Suprapubic skin (tissue), 4 donors: Measurements from ENCODE around the gene LSM14A. TPM values are rescaled to one million over a fixed set of nuclear protein-coding genes. Genes with fewer than 3 reads are reported as not detected.
"Not testable (repeated sequence)": the region's sequence is repeated elsewhere in the genome, so short reads cannot be mapped to it uniquely, and the experiment has no call there.

Source experiments
- DNase-seq, 2 donors: peaks; one replicate each; pipeline ENCODE4 v3.0.0-alpha.2; 2019; ENCODE audit warnings: low spot score in 2 of 2
- H3K27ac ChIP-seq: fragments of 200-600 bp; sonication (generic); one replicate; pipeline ENCODE4 v1.5.1; 2019
- H3K27me3 ChIP-seq: fragments of 200-600 bp; sonication (generic); one replicate; pipeline ENCODE4 v1.5.1; 2019
- H3K36me3 ChIP-seq: fragments of 200-600 bp; sonication (generic); one replicate; pipeline ENCODE4 v1.5.1; 2019
- H3K4me1 ChIP-seq: fragments of 200-600 bp; sonication (generic); one replicate; pipeline ENCODE4 v1.5.1; 2019
- H3K4me3 ChIP-seq: fragments of 200-600 bp; sonication (generic); one replicate; pipeline ENCODE4 v1.5.1; 2019; ENCODE audit warnings: mild to moderate bottlenecking
- H3K9me3 ChIP-seq: fragments of 200-600 bp; sonication (generic); one replicate; pipeline ENCODE4 v1.5.1; 2019
- EP300 ChIP-seq: sonication (generic); formaldehyde crosslinking; IDR thresholded peaks from one replicate; pipeline ENCODE4 v1.6.1; 2017; ENCODE audit warnings: antibody characterized with exemption
- POLR2A ChIP-seq, 2 donors: fragments of 450-650 bp; IDR thresholded peaks; one replicate each; pipeline ENCODE4 v1.6.1; 2017; ENCODE audit warnings: antibody characterized with exemption in 2 of 2, mild to moderate bottlenecking in 2 of 2, moderate library complexity in 2 of 2
- POLR2AphosphoS5 ChIP-seq, 3 donors: sonication (generic); formaldehyde crosslinking; IDR thresholded peaks; one replicate each; pipeline ENCODE4 v1.6.1; 2017; ENCODE audit warnings: antibody characterized with exemption in 3 of 3
- WGBS: methylation state at CpG from one replicate; pipeline ENCODE4 v1.1.5; 2018; 5-methylcytosine and 5-hydroxymethylcytosine counted together
- total RNA-seq, 4 donors: library from RNA; depleted of rRNA; stranded (reverse); fragments of >200 nt; gene quantifications; one replicate each; pipeline ENCODE4 v1.1.0, GENCODE V29; 2016
- TF ChIP-seq, protein P1 (sequence below), 2 donors: fragments of 200-600 bp in 1 of 2; fragments of 450-650 bp in 1 of 2; sonication (generic) in 1 of 2; IDR thresholded peaks; one replicate each; pipeline ENCODE4 v1.5.1; 2016 to 2019; ENCODE audit warnings: antibody characterized with exemption in 2 of 2, mild to moderate bottlenecking in 1 of 2, moderate library complexity in 1 of 2

Gene LSM14A
- total RNA-seq, 4 donors from 2014 or later, result 107 to 156 (median 116) TPM

DNA sequence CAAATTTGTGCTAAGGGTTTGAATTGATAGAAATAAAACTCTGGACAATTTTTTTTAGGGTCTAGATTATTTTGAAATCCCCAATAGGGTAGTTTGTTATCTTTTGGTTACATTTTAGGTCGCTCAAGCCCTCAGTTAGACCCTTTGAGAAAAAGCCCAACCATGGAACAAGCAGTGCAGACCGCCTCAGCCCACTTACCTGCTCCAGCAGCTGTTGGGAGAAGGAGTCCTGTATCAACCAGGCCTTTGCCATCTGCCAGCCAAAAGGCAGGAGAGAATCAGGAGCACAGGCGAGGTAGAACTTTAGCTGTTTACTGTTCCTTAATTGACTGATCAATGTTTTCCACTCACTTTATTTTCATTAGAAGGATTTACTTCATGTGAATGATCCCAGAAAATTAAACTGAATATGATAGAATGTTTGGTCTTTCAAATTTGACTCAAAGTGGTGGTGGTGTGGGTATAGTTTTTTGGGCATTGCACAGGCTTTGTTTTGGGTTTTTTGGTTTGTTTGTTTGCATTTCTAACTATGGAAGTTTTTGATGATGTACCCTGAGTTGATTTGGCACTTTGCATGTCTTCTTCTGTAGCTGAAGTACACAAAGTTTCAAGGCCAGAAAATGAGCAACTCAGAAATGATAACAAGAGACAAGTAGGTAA lies 42.8 kb downstream of the LSM14A start:
- Histone ChIP-seq H3K36me3 (peaks cover 69% of the 10 kb centered on the region), H3K27ac (no peak overlapping the region), H3K4me1 (peaks cover 4% of the 10 kb centered on the region), H3K9me3 (no peaks in the 10 kb centered on the region), H3K4me3 (no peak overlapping the region), H3K27me3 (no peaks in the 10 kb centered on the region)
- DNase-seq, result no peak
- TF ChIP-seq POLR2A (IDR thresholded peaks at IDR 0.05), result no peak
- no peak for TF ChIP-seq EP300
- TF ChIP-seq, protein P1, sequence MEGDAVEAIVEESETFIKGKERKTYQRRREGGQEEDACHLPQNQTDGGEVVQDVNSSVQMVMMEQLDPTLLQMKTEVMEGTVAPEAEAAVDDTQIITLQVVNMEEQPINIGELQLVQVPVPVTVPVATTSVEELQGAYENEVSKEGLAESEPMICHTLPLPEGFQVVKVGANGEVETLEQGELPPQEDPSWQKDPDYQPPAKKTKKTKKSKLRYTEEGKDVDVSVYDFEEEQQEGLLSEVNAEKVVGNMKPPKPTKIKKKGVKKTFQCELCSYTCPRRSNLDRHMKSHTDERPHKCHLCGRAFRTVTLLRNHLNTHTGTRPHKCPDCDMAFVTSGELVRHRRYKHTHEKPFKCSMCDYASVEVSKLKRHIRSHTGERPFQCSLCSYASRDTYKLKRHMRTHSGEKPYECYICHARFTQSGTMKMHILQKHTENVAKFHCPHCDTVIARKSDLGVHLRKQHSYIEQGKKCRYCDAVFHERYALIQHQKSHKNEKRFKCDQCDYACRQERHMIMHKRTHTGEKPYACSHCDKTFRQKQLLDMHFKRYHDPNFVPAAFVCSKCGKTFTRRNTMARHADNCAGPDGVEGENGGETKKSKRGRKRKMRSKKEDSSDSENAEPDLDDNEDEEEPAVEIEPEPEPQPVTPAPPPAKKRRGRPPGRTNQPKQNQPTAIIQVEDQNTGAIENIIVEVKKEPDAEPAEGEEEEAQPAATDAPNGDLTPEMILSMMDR (IDR thresholded peaks at IDR 0.05), result no peak
- no peak for TF ChIP-seq POLR2AphosphoS5 (IDR thresholded peaks at IDR 0.05)
- 97% methylated on average over 3 of the region's 3 CpGs for WGBS

DNA sequence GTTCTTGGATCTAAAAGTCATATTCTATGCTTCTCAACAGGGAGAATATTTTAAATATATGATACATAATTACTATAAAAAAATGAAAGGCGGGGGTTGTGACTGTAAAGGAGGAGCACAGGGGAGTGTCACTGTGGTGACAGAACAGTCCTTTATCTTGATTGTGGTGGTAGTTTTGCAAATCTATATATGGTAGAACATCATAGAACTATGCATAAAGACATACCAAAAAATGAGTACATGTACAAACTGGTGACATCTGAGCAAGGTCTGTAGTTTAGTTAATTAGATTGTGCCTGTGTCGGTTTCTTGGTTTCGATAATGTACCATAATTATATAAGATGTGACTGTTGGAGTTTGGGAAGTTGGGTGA lies 43.3 kb downstream of the LSM14A start:
- H3K36me3 ChIP-seq, result peaks cover 64% of the 10 kb centered on the region
- WGBS, result 93% methylated on average over 3 of the region's 3 CpGs
- no peak overlapping the region for H3K27ac ChIP-seq
- no peak for DNase-seq
- no peak overlapping the region for H3K4me3 ChIP-seq
- peaks cover 4% of the 10 kb centered on the region for H3K4me1 ChIP-seq
- no peaks in the 10 kb centered on the region for H3K27me3 ChIP-seq
- H3K9me3 ChIP-seq, result no peaks in the 10 kb centered on the region
- TF ChIP-seq, protein P1 (IDR thresholded peaks at IDR 0.05), result no peak
- TF ChIP-seq EP300 (no peak), POLR2AphosphoS5 (IDR thresholded peaks at IDR 0.05) (no peak), POLR2A (IDR thresholded peaks at IDR 0.05) (no peak)

DNA sequence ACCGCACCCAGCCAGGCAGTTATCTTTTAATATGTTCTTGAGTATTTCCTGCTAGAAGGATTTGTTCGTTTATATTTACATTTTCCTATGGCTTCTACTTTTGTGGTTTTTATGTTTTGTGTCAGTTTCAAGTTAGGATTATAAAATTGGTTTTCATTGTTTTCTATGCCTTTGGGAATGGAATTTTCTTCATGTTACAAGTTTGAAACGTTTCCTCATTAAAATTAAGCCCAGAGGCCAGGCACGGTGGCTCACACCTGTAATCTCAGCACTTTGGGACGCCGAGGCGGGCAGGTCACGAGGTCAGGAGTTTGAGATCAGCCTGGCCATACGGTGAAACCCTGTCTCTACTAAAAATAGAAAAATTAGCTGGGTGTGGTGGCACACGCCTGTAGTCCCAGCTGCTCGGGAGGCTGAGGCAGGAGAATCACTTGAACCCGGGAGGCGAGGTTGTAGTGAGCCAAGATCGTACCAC lies 44.5 kb downstream of the LSM14A start:
- H3K36me3 ChIP-seq, result peaks cover 63% of the 10 kb centered on the region
- WGBS, result 86% methylated on average over 14 of the region's 14 CpGs

DNA sequence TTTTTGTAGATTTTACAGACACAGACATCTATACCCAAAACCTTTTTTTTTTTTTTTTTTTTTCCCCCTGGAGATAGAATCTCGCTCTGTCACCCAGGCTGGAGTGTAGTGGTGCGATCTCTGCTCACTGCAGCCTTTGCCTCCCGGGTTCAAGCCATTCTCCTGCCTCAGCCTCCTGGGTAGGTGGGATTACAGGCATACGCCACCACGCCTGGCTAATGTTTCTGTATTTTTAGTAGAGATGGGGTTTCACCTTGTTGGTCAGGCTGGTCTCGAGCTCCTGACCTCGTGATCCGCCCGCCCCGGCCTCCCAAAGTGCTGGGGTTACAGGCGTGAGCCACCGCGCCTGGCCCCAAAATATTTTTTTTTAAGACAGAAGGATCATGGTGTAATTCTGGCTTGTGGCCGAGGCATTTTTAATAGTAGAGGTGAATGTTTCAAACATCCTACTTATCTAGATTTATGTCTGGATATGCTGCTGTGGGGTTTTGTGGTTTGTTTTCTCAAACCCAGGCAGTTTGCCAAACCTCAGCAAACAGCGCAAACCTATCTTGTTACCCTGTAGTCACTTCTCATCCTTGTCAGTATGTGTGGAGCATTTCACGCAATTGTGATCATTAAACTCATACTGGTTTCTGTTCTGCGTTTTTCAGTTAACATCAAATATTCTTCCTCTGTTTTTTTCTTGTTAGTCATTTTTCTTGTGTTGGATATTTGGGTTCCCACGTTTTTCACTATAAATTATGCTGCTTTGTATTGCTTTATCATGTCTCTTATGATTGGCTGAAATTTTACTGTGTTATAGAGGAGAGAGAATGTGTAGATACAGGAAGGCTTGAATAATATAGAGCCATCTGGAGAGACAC lies 45.9 kb downstream of the LSM14A start:
- Histone ChIP-seq H3K27ac (no peak overlapping the region), H3K36me3 (peaks cover 70% of the 10 kb centered on the region)
- DNase-seq, result no peak

More for the DNA sequence above, 44.5 kb downstream of the LSM14A start:
- not testable (repeated sequence) for H3K4me3 ChIP-seq, H3K9me3 ChIP-seq, H3K4me1 ChIP-seq, H3K27ac ChIP-seq, DNase-seq, H3K27me3 ChIP-seq

DNA sequence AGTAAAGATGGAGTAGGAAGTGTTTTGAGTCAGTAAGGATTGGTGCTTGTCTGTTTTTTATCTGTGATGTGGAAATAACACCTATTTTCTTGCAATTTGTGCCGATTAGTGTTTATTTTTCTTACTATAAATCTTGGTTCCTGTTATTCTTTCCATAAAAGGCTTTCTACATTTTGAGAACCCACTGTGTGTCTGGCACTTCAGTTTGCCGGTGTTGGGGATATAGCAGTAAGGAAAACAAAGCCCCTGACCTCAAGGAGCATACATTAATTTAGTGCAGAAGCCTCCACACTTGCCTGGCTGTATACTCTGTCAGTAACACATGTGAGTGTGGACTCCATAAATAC lies 46.5 kb downstream of the LSM14A start:
- WGBS, result 80% methylated on average over 2 of the region's 2 CpGs
- Histone ChIP-seq H3K4me3 (no peak overlapping the region), H3K27ac (no peak overlapping the region), H3K36me3 (peaks cover 73% of the 10 kb centered on the region), H3K27me3 (no peaks in the 10 kb centered on the region), H3K4me1 (peaks cover 4% of the 10 kb centered on the region), H3K9me3 (no peaks in the 10 kb centered on the region)
- no peak for TF ChIP-seq EP300
- DNase-seq, result no peak

More for the DNA sequence above, 45.9 kb downstream of the LSM14A start:
- WGBS, result 74% methylated on average over 18 of the region's 18 CpGs
- no peak for TF ChIP-seq EP300
- TF ChIP-seq, protein P1 (IDR thresholded peaks at IDR 0.05), result no peak
- no peak overlapping the region for H3K4me3 ChIP-seq
- no peaks in the 10 kb centered on the region for H3K9me3 ChIP-seq
- H3K4me1 ChIP-seq, result peaks cover 4% of the 10 kb centered on the region
- H3K27me3 ChIP-seq, result no peaks in the 10 kb centered on the region

DNA sequence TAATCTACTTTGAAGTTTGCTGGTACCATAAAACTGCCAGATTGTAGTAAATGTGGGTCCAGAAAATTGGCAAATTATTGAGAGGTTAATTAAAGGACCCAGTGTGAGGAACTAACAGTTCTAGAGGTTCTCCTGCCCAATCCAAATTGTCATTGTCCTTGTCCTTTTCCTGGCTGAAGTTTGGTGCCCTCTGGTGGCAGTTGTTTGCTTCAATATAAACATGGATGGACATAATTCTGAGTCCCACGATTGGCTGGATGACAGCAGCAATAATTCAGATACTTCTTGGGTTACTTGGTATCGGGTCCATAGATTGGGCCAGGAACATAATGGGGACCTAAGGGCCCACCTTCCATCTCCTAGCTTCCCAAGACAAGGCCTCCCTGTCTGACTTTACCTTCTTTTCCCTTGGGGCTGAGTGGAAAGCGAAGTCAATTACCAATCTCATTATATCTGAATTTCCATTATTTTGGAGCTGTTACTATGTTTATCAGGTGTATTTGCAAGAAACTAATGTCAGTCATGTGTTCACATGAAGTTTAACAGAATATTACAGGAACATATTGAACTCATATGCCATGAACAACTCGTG lies 48.3 kb downstream of the LSM14A start:
- TF ChIP-seq, protein P1 (IDR thresholded peaks at IDR 0.05), result peak; percentile 24 to 56
- TF ChIP-seq POLR2AphosphoS5 (IDR thresholded peaks at IDR 0.05), result no peak
- Histone ChIP-seq H3K27ac (no peak overlapping the region), H3K4me3 (no peak overlapping the region), H3K9me3 (no peaks in the 10 kb centered on the region), H3K4me1 (peaks cover 4% of the 10 kb centered on the region), H3K27me3 (no peaks in the 10 kb centered on the region), H3K36me3 (peaks cover 74% of the 10 kb centered on the region)
- WGBS, result 60% methylated on average over 4 of the region's 4 CpGs
- DNase-seq, result no peak
